NCI-H460 (cell line): ENCODE measurements around the gene CHRM3. TPM values are rescaled to one million over a fixed set of nuclear protein-coding genes. Genes with fewer than 3 reads are reported as not detected.
"Not testable (repeated sequence)": the region's sequence is repeated elsewhere in the genome, so short reads cannot be mapped to it uniquely, and the experiment has no call there.

Source experiments
- DNase-seq: peaks from one replicate; pipeline ENCODE4 v3.0.0-alpha.2; 2016; ENCODE audit warnings: low read depth; ENCODE audit errors: extremely low read depth
- polyA plus RNA-seq: library from polyadenylated mRNA; depleted of rRNA; stranded (reverse); fragments of >200 nt; gene quantifications from 2 replicates; pipeline ENCODE4 v1.2.3, GENCODE V29; 2014; cell fraction: nucleus; rRNA removed
- total RNA-seq: library from RNA; depleted of rRNA; stranded (reverse); fragments of >200 nt; shearing (Covaris generic); gene quantifications from 2 replicates; pipeline ENCODE4 v1.2.3, GENCODE V29; 2014; rRNA removed

CHRM3 gene
- 0.62 and 1.0 TPM in 2 replicates for total RNA-seq
- 2.8 TPM in 1 of 2 replicates, not detected in the other for polyA plus RNA-seq

DNA sequence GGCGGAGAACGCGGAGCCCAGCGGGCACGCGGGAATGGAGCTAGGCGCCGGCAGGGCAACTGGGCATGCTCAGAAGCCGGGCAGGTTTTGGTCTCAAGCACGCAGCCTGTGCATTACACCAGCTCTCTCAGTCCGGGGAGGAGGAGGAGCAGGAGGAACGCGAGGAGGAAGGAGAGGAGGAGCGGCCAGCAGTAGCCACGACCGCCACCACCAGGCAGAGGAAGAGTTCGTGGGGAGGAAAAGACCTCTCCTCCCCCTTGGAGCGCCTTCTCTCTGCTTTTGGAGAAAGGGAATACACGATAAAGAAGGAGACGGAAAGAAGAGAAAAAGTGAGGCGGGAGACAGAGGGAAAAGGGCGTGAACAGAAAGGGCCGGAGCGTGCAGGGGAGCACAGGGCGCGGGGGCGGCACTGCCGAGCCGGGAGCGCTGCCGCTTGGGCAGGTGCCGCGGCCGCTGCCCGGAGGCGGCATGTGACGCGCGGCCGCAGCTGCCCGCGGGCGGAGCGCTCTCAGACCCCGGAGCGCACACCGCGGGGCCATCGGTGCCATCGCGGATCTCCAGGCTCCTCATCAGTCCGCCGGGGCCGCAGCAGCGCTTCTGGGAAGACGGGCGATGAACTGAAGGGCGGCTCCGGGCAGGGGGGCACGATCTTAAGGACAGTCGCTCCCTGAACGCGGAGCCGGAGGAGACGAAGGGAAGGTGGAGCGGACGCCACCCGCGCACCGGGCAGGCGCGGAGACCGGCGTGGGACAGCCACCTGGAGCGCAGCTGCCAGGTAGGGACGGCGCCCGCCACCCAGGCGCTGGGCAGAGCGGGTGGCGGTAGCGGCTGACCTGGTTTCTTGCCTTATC lies at the start of gene CHRM3:
CHRM3 (plus strand) TSS at position 116 of the 851 bp plus-strand sequence. CDS start 520,884 bp downstream, outside the sequence.
- DNase-seq: peak; percentile 86

DNA sequence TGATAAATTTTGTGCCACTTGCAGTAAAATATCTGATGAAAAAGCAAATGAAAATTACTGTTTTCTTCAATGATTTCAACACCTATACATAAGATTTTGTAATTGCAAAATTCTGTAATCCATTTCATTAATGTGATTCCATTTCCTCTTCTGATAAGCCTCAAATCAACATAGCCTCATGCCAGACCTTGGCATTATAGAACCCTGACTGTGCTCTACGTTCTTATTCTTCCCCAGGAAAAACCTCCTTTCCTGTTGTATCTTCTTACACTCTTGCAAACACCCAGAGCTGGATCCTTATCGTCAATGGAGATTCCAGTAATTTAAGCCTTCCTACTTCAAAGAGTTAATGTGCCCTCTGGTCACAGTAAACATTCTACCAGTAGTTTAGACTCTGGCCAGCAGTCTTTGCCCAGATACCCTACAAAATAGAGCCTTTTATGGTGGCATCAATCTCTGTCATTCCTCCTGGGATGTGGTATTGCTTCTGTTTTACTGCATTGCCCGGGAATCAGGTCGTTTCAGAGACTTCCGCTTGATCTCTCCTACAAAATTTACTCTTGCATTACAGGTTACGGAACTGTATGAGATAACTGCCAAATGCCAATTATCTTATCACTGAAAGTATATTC lies 48.5 kb upstream of the CHRM3 start:
- DNase-seq: no peak

DNA sequence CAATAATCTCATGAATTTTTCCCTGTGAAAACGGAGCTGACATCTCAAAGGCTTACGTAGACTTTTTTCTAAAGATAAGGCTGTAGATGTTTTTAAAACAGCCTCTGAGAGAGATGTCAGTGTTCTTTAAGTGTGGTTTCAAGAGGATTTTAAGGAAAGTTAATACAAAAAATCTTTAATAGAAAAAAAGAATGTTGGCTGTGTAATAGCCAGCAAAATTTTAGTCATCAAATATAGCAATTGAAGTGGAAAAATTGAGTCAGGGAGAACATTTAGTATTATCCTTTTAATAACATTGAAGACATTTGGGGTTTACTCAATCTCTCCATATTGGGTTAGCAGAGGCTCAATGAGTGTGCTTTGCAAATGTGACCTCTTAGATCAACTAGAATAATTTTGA lies 38.6 kb upstream of the CHRM3 start:
- DNase-seq: no peak

DNA sequence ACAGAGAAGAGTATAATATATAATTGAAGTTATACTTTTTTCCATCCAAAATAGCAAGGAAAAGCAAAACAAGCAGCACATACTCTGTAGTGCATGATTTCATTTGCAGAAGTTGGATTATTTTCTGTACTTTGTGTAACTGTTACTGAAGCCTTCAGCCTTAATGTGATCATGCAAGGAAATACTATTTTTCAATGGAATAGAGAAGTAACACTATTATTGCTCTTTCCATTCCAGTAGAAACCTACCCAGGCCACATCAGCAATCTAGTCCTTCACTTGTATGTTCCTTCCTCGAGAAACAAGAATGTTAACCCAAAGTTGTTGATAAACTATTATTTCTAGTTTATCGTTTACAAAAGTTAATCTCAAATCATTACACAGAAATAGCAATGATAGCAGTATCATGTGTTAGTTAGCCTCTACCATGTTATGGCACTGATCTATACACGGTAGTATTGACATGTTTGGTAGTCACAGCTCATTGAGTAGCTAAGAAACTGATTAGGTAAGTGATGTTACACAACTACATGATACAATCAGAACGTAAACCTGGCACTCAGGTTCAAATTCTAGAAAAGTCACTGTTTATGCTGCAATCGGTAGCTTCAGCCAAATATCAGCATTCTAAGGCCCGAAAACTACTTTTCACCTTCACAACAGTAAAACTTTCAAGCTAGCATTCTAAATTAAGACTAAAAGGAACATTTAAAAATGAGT lies 37.6 kb upstream of the CHRM3 start:
- DNase-seq: no peak

DNA sequence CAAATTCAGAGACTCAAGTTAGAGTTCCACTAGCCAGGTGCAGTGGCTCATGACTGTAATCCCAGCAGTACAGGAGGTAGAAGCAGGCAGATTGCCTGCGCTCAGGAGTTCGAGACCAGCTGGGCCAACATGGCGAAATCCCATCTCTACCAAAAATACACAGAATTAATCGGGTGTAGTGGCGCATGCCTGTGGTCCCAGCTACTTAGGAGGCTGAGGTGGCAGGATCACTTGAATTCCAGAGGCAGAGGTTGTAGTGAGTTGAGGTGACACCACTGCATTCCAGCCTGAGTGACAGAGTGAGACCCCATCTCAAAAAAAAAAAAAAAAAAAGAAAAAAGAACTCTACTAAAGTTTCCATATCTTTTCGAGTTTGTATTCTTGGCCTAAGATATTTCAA lies 36.7 kb upstream of the CHRM3 start:
- DNase-seq: no peak

DNA sequence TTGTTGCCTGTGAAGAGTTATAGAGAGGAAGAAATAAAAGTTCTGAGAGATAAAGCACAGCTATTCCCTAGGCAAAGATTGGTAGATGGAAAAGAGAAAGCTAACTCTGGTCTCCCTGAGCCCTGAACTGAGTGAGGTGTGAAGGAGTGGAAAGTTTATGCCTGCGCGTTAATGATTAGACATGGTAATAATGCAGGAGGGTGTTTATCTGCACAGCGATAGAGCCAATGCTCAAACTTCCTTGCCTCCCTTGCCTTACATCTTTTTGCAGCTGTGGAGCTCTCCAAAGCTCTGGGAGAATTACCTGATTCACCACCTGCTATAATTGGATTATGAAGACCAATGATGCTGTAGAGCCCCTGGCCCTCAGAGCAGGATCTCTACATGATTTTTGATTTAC lies 32.8 kb upstream of the CHRM3 start:
- DNase-seq: no peak

DNA sequence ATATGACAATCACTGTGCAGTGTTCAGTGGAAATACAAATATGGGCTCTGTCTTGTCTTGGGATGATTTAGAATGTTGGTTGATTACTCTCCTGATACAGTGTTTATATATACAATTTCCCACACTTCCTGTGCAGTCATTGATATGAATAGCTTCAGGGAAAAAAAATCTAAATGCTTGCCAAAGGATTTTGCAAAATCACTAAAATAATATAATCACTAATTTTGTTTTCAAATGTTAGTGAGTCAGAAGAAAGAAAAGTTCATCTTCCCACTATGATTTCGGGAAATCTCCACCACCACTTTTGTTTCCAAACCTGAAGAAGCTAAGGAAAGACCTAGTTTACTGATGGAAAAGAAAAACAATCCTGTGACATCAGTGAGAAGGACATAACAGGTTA lies 32.1 kb upstream of the CHRM3 start:
- no peak for DNase-seq

DNA sequence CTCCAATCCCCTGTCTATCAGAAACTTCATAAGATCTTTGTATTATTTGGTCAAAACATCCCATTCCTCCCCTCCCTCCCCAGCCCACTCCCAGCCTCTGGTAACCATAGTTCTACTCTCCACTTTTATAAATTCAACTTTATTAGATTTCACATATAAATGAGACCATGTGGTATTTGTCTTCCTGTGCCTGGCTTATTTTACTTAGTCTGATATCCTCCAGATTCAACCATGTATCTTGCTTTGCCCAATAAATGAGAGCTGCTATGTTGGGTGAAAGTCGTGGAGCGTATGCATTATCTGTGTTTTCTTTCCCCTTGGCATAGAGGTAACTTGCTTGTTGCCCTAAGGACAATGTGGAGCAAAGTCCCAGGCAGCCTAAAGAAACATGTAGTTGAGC lies 28.5 kb upstream of the CHRM3 start:
- no peak for DNase-seq

DNA sequence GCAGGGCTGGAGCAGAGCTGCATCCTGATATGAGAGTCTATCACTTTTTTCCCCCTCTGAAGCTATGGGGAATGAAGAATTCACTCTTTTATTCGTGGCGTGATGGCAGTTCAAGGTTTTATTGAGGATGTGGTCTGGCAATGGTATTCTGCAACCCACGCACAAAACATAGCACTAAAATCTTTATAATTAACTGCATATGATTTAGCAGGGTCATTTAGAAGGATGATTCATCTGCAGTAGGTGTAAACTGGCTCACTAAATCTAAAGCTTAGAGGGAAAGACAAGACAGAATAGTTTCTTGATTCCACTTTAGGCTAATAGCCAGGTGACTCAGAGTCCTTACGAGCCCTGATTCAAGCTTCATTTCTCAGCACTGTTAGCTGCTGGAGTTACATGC lies 25.0 kb upstream of the CHRM3 start:
- DNase-seq: no peak

DNA sequence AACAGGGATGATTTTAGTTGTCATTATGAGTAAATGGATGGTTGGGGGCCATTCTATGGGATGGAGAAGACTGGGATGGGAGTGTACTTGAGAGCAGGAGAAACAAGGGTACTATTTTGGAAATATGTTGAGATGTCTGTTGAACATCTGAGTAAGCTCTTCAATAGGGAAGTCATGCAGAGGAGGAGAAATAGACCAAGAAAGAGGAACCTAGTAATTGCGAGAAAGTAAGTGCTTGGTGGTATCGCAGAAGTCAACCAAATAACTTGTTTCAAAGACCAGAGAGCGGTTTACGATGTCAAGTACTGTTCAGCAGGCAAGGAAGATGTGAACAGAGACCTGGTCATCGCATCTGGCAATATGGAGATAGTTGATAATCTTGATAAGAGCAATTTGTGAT lies 22.4 kb upstream of the CHRM3 start:
- no peak for DNase-seq

DNA sequence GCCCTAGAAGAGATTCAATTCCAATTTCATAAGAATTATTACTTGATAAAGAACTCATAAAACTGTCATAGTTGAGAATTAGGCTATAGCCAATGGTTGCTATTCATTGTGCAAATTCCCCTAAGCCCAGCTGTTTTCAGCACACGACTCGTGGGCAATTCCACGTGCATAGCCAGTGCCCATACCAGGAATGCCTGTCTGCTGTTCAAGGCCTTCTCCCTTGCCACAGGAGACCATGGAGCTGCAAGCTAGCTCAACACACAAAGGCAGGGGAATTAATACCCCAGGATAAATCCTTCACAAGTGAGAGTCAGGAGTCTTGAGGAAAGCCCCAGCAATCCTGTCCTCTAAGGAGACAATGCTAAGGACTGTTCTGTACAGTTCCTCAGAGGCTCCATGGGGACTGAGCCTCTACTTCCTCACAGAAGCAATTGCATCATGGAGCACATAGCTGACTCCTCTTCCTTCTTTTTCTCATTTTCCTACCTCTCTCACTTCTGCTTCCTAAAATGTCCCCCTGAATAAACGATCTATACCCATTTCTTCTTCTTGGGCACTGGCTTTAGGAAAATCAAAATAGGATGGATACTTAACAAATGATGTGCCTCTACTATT lies 19.1 kb upstream of the CHRM3 start:
- DNase-seq: no peak

DNA sequence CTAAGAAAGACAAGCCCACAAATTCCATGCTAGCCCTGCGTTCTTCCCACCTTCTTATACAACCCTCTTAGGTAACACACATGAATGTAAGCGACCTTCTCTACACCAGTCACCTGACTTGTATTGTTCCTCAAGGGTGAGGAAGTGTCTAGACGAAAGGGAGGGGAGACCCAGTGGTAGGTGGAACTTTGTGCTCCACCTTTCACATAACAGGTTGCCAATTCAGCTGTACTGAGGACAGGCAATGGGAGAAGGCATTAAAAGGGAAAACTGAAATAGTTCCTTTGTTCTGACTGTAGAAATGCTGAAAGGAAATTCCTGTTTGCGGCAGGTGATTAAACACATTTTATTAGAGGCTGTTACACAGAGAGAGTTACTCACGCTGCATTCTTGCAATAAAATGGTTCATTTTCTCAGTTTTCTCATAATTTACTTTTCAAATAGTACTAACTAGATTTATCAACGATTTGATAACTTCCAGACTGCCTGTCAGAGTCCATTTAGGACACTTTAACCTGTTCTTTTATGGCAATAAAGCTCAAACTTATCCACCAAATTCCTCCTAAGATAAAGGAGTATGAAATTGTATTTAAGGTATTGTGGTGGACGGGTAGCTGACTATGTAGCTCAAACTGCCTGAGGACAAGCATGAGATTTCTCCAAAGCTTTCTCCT lies 17.8 kb upstream of the CHRM3 start:
- DNase-seq: no peak

DNA sequence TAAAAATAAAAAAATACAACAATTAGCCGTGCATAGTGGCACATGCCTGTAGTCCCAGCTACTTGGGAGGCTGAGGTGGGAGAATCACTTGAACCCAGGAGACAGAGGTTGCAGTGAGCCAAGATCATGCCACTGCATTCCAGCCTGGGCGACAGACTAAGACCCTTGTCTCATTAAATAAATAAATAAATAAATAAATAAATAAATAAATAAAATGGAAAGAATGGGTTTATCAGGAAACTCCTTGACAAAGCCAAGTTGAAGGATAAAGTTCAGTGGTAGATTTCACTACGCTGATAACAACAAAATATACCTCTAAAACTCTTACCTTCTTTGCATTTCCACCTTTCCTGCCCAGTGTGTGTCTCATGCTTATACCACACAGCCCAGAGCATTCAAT lies 15.5 kb upstream of the CHRM3 start:
- DNase-seq: not testable (repeated sequence)

DNA sequence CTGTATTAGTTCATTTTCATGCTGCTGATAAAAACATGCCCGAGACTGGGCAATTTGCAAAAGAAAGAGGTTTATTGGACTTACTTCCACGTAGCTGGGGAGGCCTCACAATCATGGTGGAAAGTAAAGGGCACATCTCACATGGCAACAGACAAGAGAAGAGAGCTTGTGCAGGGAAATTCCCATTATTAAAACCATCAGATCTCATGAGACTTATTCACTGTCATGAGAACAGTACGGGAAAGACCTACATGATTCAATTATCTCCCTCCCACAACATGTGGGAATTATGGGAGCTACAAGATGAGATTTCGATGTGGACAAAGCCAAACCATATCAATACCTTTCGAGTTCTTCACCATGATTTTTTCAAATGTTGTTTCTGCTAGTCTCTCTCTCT lies 3.7 kb upstream of the CHRM3 start:
- DNase-seq: no peak

DNA sequence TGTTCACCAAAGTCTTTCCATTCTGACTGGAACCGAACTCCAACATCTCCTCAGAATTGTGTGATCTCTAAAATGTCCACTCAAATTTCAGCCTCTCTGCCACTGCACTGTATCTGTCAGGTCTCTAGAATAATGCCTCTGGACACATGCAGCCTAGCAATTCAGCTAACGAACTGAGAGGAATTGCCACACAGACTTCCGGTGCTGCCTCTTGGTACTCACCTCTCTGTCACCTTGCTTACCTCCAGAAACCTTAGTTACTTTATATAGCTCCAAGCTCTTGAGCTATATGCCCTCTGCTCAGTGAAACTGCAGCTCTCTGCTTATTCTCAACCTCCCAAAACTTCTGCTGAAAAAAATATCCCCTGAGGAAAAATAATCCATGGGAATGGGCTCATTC lies 2.7 kb upstream of the CHRM3 start:
- no peak for DNase-seq

DNA sequence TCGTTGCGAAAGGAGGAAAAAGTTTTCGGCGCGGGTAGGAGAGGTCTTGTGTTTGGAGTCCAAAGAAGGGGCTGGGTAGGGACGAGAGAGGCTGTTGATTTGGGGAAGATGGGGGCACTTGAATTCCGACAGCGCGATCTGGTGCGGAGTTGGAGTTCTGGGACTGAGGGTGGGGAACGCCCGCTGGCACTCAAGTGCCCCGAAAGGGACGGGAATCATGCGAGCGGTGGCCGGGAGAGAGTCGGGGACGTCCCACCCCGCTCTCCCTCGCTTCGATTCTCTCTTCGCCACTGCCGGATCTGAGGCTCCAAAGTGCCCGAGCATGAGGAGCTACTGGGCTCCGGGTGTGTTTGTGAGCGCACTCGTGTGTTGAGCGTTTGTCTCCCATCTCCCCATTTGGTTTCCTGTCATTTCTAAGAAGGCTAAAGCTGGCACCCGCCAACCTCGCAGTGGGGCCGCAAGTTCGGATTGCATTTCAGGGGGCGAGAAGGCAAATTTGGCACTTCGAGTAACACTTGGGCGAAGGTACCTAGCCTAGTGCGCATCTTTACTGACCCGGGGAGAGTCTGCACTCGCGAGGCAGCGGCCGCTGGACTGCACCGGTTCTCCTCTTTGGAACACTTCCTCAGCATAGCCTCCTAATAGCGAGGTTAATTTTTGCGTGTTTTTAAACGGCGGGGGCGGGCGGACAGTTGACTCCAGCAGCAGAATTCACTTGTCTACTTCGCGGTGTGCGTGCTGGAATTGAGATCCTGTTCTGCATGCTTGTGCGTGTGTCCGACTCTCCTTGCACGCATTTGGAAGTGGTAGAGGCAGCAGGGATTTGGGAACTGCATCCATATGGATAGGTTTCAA lies 1.2 kb downstream of the CHRM3 start:
- no peak for DNase-seq

DNA sequence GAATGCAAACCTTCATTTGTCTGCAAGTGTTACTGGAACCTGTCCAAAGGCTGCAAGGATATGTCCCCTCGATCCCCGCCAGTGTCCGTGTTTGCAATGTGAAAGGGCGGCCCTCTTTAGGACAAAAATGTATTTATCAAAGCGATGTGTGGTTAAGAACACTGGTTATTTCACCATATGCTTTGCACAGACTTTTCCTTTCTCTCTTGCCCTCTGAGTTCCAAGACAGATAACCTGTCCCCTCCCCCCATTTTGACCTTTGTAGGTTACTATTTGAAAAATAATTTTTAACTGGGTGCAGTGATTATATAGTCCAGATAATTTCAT lies 1.8 kb downstream of the CHRM3 start:
- DNase-seq: no peak

DNA sequence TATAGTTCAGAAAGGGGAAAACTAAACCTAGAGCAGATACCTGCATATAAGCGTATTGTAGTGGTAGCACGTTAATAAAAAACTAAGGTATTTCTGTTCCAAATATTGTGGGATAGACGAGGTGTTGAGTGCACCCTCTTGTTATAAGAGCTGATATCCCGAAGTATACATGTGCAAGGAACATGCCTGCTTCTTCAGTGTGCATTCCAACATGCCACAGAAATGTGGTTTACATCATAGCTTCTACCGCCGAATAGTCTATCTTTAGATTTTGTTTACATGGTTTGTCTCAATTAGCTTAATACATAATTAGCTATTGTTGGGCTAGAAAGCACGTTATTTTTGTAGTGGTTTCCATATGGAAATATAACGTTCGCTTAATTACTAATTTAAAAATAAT lies 2.2 kb downstream of the CHRM3 start:
- DNase-seq: no peak

DNA sequence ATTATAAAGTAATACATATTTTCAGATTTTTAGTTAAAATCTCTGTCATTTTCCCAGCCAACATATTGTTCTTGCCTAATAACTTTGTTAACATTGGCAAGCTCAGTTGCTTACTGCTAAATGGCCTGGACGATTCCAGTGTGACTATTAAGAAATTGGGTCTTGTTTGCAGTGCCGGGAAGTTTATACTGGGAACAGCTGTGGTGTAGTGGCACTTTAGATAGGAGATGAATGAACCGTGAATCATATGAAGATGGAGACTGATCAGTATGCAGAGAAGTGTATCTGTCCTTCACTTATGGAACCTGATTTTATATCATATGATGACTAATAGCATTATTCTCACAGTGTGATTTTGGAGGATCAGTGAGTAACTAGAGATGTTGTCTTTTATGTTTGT lies 3.3 kb downstream of the CHRM3 start:
- no peak for DNase-seq

DNA sequence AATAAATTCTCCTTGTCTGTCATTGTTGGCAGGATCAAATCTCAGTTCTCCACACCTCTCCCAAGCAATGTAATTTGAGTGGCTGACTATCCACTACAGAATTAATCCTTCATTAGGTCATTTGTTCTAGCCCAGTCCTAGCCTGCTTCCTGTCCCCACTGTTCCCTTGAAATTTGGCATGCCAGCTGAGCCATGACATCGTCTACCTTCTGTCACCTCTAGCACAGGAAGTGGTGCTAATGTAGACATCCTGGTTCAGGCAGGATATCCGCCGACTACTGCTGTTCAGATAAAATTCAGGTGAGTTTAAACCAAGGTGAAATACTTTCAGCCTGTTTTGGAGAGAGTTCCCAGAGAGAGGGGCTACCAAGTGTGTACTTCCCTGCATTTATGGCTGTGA lies 5.9 kb downstream of the CHRM3 start:
- DNase-seq: no peak
